Panc1 (cell line): ENCODE measurements around the gene LRCH1. TPM values are rescaled to one million over a fixed set of nuclear protein-coding genes. Genes with fewer than 3 reads are reported as not detected.

ENCODE experiments used
- ATAC-seq: fragments of 200-7000 bp; cut with Tn5 transposase; 2 replicates; pipeline ENCODE4 v1.9.1; 2020; ENCODE audit warnings: mild to moderate bottlenecking, moderate library complexity
- BruUV-seq: library from RNA; stranded (reverse); fragments of 400-500 nt; replicated peaks from 2 replicates; lab custom pipeline; 2021; lab: Mats Ljungman, UMichigan
- CTCF ChIA-PET: fragments of 300-600 bp; sonication (Branson Sonifier 250); formaldehyde crosslinking; loops from one replicate; lab custom pipeline; 2022; ENCODE audit warnings: antibody characterized with exemption; lab: Charles Lee
- POLR2A ChIA-PET: fragments of 300-600 bp; sonication (Branson Sonifier 250); formaldehyde crosslinking; loops from one replicate; lab custom pipeline; 2022; ENCODE audit warnings: antibody characterized with exemption; lab: Charles Lee
- DNase-seq: peaks from one replicate; pipeline ENCODE4 v3.0.0-alpha.2; 2010; ENCODE audit warnings: low read depth, low spot score
- H3K27ac ChIP-seq: 2 replicates; pipeline ENCODE4 v1.5.1; 2011; ENCODE audit warnings: mild to moderate bottlenecking, low read length, inconsistent platforms
- H3K27me3 ChIP-seq: fragments of 200-500 bp; sonication (Bioruptor generic); 2 replicates; pipeline ENCODE4 v1.6.0; 2014; ENCODE audit warnings: low read length, inconsistent platforms; ENCODE audit not compliant: control insufficient read depth, insufficient read depth
- H3K36me3 ChIP-seq: fragments of 200-500 bp; sonication (Bioruptor generic); 2 replicates; pipeline ENCODE4 v1.5.1; 2014; ENCODE audit warnings: inconsistent platforms, mild to moderate bottlenecking, low read length, moderate library complexity; ENCODE audit not compliant: control insufficient read depth, insufficient read depth
- H3K4me1 ChIP-seq: 2 replicates; pipeline ENCODE4 v1.5.1; 2011; ENCODE audit warnings: inconsistent platforms, mild to moderate bottlenecking, low read length, moderate library complexity; ENCODE audit not compliant: control insufficient read depth, insufficient read depth
- H3K4me3 ChIP-seq, 2 experiments: 2 replicates each; pipeline ENCODE4 v1.5.1; 2011 to 2012; ENCODE audit warnings: low read depth in 2 of 2, low read length in 2 of 2, mild to moderate bottlenecking in 2 of 2, inconsistent platforms in 1 of 2, moderate library complexity in 1 of 2
- H3K9me3 ChIP-seq: fragments of 200-500 bp; sonication (Bioruptor generic); 2 replicates; pipeline ENCODE4 v1.5.1; 2014; ENCODE audit warnings: low read depth, mild to moderate bottlenecking, inconsistent platforms, low read length, moderate library complexity; ENCODE audit not compliant: control insufficient read depth, insufficient read depth
- CTCF ChIP-seq: fragments of 450-650 bp; IDR thresholded peaks from 2 replicates; pipeline ENCODE4 v1.5.1; 2017; ENCODE audit warnings: mild to moderate bottlenecking
- POLR2AphosphoS5 ChIP-seq: IDR thresholded peaks from 2 replicates; pipeline ENCODE4 v1.6.1; 2012; ENCODE audit warnings: mild to moderate bottlenecking, low read depth, low read length, moderate library complexity
- REST ChIP-seq, 2 experiments: IDR thresholded peaks; 2 replicates each; pipeline ENCODE4 v1.6.1; 2011 to 2012; ENCODE audit warnings: low read depth in 2 of 2, control low read depth in 1 of 2, low read length in 1 of 2, mild to moderate bottlenecking in 1 of 2, moderate library complexity in 1 of 2; ENCODE audit not compliant: insufficient read depth in 1 of 2
- SIN3A ChIP-seq: IDR thresholded peaks from 2 replicates; pipeline ENCODE4 v1.6.1; 2012; ENCODE audit warnings: low read depth, mild to moderate bottlenecking, low read length, moderate library complexity, borderline replicate concordance; ENCODE audit not compliant: insufficient read depth
- TCF7L2 ChIP-seq: IDR thresholded peaks from 2 replicates; pipeline ENCODE4 v1.6.1; 2011; ENCODE audit warnings: mild to moderate bottlenecking, low read depth, low read length, inconsistent platforms
- in situ Hi-C: cut with HindIII; loops from 2 replicates; pipeline ENCODE4 v1.10.0; 2016; ENCODE audit warnings: low sequenced_read_pairs, low pct_unique_long_range_greater_than_20kb
- intact Hi-C: fragments of 100-400 bp; cut with micrococcal nuclease; formaldehyde crosslinking; loops from one replicate; pipeline ENCODE4 v1.10.0; 2022; ENCODE audit not compliant: unreplicated experiment
- total RNA-seq: library from RNA; stranded (reverse); gene quantifications from one replicate; pipeline ENCODE4 v1.2.1, GENCODE V29; 2021; ENCODE audit not compliant: unreplicated experiment

LRCH1 gene
- total RNA-seq, 1 experiment from 2014 or later = 7.9 TPM

GRCh38 chr13:46753137-46753536 lies 200.2 kb downstream of the LRCH1 start:
- Histone ChIP-seq H3K9me3 (no peaks in the 10 kb centered on the region), H3K36me3 (no peaks in the 10 kb centered on the region), H3K27ac (no peak overlapping the region), H3K4me1 (no peaks in the 10 kb centered on the region), H3K27me3 (no peaks in the 10 kb centered on the region), H3K4me3 (no peak overlapping the region)
- in situ Hi-C loops = no loop called here
- POLR2A ChIA-PET = no interaction called here
- ATAC-seq (no peak), DNase-seq (no peak)
- BruUV-seq = no TSS peak
- CTCF ChIA-PET = no interaction called here
- intact Hi-C loops = no loop called here
- TF ChIP-seq CTCF (no peak), REST (IDR thresholded peaks at IDR 0.05; ENCODE audit: insufficient read depth in 1 of 2, low read depth in 2 of 2, low read length in 1 of 2) (no peak), SIN3A (no peak), TCF7L2 (no peak), POLR2AphosphoS5 (no peak)

GRCh38 chr13:46753917-46754316 lies 200.9 kb downstream of the LRCH1 start:
- intact Hi-C loops = no loop called here
- ChIA-PET CTCF (no interaction called here), POLR2A (no interaction called here)
- Histone ChIP-seq H3K9me3 (no peaks in the 10 kb centered on the region), H3K4me3 (no peak overlapping the region), H3K4me1 (no peaks in the 10 kb centered on the region), H3K27me3 (no peaks in the 10 kb centered on the region), H3K36me3 (no peaks in the 10 kb centered on the region), H3K27ac (no peak overlapping the region)
- ATAC-seq = no peak
- TF ChIP-seq TCF7L2 = no peak
- no peak for TF ChIP-seq POLR2AphosphoS5
- no peak for TF ChIP-seq CTCF
- no peak for TF ChIP-seq REST (IDR thresholded peaks at IDR 0.05; ENCODE audit: insufficient read depth in 1 of 2, low read depth in 2 of 2, low read length in 1 of 2)
- no peak for TF ChIP-seq SIN3A
- no TSS peak for BruUV-seq
- in situ Hi-C loops = no loop called here
- DNase-seq = no peak
